NCI-H2171 treated with DMSO at 0.1 percent for 48 hours (cell line): ENCODE measurements around the gene KRTAP29-1.

ENCODE experiments used
- DNase-seq: peaks from one replicate; lab custom pipeline; 2025; lab: John Stamatoyannopoulos, UW

The KRTAP29-1 gene

DNA sequence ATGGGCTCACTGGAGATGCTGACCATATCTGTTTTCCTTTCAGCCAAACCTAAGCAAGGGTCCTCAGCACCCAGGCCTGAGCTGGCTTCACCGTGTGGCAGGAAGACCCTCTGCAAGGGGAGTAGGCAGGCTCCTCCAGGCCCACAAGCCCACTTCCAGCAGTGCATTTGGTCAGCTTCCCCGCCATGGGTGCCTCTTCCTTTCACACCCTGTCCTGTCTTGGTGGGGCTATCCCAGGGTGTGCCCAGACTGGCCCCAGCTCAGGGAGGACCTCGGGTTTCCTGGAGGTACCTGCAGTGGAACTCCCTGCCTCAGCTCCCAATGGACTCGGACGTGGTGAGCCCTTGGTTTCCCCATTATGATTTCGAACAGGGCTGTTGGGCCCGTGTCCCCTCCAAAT lies 25.6 kb upstream of the KRTAP29-1 start:
- DNase-seq, result no peak

DNA sequence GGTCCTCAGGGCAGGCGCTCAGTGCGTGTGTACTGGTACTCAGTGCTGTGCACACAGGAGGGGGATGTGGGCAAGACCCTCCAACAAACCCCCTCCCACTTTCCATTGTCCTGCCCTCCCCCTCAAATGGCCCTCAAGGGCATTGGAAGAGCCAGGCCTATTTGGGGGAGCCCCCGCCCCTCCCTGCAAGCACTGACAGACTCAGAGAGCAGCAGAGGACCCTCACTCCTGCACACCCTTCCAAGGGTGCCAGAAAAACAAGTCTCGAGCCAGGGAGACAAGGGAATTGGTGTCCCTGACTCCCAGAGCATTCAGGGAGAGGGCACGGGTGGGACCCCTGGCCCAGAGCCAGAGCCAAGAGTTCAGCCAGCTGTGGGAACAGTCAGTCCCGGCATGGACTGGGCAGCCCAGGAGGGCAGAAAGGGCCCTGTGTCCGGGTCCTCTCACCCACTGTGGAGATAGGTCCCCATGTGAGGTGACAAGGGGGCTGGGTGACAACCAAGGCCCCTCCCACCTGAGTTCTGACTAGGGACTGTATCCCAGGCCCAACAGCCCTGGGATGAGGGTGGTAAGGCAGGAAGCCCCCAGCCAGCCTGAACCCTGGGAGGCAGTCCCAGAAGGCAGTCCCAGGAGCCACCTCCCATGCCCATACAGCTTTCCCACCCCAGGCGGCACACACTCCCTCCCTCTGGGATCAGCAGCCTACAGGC lies 24.9 kb upstream of the KRTAP29-1 start:
- DNase-seq, result no peak

DNA sequence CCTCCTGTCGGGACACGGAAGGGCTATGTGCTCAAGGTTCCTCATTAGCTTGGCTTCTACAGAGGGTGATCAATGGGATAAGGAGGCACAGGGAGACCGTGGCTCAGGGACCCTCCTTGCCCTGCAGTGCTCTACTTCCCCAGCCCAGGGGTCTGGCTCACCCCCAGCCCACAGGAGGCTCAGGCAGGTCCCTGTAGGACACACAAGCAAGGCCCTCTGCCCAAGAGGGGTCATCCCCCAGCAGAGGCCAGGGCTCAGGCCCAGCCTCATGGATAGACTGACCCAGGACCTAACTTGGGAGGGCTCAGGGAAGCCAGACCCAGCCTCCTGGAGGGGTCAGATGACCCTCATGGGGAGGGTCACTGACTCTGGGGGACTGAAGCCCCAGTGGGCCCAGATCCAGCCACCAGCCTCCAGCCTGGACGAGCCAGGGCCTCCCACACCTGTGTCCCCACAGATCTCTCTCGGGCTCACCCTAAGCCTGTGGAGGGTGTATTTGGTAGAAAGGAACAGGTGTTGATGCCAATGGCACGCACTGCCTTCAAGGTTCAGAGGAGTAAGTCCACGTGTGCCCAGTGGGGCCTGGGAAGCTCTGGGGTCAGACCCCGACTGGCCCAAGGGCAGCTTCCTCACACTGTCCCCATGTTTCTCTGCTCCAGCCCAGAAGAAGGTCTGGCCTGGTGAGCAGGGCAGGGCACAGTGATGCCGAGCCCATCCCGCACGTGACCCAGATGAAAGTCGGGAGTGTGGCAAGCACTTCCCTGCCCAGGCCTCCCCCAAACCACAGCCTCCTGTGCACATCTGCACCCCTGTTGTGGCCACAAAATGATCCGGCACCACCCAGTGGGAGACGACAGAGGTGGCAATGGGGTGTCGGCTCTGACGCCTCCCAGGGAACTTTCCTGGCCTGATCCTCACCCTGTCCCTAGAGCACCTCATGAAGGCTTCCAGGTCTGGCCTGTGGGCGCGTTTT lies 23.8 kb upstream of the KRTAP29-1 start:
- no peak for DNase-seq

DNA sequence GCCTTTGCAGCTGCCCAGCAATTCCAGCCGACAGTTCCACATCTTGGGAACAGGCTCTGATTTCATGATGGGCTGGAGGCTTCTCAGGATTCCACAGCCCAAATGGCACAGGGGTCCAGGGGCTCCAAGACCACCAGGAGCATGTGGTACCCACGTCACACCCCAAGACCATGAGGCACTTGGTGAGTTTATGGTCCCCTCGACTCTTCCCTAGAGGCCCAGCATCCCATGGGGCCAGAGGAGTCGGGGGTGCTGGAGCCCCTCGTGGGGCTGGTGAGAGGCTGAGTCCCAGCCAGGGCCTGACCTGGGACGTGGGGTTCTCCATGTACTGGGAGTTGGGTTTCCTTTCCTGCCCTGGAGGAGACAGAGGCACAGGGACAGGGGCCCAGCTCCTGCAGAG lies 23.0 kb upstream of the KRTAP29-1 start:
- DNase-seq, result no peak

DNA sequence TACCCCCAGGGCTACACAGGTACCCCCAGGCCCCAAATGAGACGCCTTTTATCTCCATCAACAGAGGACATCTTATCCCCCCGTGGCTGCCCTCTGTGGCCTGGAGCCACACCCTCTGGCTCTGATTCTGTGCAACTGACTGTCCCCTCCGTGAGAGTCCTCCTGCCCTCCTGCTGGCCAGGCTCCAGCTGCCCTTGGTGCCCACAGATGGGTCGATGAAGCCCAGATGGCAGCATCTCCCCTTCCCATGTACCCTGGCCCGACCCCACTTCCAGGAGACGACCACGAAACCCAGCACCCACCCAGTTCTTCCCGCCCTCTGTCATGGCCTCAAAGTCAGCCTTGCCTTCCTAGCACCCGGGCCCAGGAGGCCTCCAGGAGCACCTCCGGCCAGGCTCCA lies 22.5 kb upstream of the KRTAP29-1 start:
- no peak for DNase-seq

DNA sequence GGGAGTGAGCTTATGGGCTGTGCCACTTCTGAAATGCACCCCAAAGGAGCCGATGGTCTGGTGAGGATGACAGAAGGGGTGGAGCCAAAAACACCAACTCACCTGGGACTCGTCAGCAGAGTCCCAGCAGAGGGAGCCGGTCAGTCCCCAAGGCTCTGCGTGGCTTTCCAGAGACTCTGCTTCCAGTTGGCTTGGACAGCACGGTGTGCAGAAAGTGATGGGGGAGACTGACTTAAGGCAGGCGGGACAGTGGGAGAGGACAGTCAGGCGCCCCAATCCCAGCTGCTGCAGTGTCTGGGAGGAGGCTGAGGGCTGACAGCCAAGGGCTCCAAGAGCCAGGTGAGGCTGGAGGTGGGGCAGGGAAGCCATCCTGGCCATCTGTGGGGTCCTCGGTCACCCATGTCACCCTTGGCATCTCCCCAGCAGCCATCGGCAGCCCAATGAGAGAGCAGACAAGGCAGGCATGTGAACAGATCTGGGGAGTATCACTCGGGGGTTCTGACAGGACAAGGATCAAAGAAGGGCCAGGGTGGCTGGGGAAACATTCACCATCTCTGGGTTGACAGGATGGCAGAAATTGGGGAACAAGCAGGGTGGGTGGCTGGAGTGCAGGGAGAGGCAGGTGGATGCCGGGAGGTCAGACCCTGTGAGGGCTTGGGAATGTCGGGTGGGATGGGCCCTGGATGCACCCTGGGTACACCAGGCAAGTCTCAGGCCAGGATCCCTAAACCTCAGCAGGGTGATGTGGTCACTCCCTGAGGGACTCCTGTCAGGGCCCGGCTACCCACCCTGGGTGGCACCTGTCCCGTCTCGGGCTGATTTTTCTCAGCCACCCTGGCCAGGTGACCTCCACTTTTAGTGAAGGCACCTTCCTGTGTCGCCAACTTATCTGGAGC lies 21.8 kb upstream of the KRTAP29-1 start:
- no peak for DNase-seq

DNA sequence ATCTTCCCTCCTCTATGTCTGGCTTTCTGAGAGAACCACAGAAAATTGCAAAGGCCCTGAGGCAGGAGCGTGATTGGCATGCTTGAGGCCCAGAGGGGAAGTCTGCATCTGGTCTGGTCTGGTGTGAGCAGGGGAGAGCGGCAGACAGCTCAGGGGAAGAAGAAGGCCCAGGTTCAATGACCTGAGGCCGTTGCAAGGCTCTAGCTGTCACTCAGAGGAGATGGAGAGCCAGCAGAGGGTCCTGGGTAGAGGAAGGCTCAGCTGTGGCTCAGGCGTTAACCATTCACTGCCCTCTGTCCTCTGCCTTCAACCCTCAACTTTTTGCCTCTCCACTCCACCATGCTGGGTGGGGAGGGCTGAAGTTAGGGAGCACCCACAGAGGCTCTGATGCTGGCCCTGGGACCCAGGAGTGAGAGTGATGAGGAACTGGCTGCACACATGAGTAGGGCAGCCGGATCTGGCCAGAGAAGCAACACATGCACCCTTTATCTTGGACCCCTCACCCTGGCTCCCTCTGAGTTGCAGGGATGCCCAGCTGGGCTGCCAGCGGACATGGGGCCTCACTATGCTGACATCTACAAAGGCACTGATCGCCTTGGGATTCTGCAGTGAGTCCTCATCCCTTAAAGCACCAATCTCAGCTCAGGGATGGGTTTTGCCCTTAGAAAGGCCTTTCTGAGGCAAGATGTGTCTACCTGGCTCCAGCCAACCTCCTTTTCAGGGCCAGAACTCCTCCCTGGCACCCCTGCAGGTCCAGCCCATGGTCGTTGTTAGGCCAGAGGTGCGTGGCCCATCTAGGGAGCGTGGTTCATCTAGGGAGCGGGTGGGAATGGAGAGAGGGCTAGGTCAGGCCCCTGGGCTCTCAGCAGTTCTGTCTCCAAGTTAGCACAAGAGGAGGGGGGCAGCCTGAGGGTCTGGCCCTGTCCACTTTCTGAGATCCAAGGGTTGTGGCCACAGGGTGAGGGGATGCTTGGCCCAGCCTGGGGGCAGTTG lies 20.5 kb upstream of the KRTAP29-1 start:
- no peak for DNase-seq

DNA sequence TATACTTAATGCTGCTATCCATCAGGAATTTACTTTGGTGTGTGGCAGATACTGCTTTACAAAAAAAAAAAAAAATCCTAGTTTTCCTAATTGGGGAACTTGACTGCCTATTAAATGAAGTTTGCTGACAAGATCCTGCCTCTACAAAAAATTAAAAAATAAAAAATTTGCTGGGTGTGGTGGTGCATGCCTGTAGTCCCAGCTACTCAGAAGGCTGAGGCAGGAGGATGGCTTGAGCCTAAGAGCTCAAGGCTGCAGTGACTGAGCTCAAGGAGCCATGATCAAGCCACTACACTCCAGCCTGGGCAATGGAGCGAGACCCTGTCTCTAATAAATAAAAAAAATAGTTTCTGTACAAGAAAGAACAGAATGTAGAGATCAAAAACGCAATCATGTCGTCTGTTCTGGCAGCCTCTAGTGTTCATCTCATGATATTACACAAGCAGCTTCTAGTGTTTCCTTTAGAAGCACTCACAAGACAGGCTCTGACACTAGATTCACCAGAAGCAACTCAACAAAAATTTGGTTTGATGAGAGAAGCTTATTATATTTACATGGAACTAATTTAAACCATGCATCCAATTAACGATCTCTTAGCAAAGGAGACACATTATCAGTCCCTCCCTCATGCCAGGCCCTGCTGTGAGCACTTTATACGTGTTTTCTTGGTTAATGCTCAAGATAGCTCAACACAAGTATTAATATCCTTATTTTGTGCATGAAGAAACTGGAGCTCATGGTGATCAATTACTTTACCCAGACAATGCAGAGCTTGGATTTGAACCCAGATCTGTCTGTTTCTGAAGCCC lies 19.6 kb upstream of the KRTAP29-1 start:
- peak; percentile 17 for DNase-seq

DNA sequence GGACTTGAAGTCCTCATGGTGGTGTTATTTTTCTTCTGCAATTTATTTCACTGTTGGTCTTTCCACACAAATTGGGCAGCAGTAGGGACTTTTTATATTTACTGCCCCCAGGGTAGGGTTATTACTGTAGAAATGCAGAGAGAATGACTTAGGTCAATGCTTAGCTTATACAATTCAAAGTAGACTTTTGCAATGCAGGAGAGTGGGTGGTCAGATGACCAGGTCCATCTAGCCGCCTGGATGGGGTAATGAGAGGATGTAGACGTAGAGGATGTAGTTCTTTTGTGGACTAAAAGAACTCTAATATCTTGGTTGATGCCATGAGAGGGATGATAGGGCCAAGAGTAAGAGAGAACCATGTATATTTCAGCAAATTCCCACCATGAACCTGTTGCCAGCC lies 15.6 kb upstream of the KRTAP29-1 start:
- DNase-seq, result no peak

DNA sequence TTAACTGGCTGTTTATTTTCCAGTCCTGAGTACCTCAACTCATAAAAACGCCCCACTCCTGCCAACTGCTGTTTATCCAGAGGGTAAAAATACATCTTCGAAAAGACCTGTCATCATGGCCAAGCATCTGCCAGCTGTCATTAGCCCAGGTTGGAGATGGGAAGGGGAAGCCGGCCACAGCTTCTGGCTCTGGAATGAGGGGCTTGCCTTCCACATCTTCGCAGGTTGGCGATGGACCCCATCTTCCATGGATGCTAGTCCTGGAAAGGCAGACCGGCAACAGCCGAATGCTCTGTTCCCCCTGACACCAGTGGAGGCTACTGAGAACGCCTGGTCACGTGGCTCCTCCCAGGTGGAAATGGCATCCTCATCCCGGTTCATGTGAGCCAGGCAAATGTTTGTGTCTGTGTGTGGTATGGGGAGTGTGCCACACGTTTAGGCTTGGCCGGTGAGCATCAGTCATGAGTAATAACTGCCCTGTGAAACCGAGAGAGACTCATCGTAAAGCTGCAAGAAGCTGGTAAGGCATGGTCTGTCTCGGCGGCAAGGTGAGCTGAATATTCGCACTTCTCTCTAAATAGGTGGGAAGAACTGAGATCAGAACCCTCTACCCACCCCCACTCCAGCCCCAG lies 13.3 kb upstream of the KRTAP29-1 start:
- no peak for DNase-seq

DNA sequence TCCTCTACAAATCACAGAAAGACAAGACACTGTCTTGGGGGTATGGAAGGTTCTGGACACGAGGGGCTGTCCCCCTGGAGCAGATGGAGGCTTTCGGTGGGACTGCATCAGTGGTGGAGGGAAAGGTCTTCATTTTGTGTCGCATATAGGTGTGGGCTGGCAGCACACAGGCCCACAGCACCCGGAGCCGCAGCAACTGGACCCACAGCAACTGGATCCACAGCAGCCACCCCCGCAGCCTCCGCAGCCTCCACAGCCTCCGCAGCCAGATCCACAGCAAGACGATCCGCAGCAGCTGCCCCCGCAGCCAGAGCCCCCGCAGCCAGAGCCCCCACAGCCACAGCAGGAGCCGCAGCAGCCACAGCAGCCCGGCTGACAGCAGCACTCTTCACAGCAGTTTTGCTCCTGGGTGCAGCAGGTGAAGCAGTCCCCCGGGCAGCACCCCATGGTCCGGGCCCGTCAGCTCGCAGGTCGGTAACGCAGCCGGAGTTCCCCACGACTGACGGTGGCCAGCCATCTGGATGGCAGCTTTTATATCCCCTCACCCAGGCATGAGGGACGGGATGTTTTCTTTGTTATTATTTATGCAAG lies 12.6 kb upstream of the KRTAP29-1 start, which contains the start of gene KRTAP17-1:
TSS of gene KRTAP17-1 (minus strand) at position 507 of the 591 bp plus-strand sequence. CDS start at position 447, 60 bp downstream.
- DNase-seq, result no peak

DNA sequence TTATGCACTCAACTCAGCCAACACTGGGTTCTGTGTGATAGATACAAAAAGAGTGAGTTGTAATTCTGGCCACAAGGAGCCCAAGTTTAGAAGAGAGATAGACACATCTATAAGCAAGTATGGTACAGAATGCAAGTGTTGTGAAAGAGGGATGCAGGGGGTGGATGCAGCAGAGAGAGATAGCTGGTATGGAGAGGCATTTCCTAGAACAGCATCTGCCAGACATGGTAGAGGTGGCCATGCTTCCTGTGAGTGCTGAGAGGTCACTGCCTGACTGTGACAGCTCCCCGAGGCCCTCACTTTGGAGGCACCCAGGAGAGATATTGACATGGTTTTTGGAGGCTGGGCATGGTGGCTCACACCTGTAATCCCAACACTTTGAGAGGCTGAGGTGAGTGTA lies 8.5 kb upstream of the KRTAP29-1 start:
- no peak for DNase-seq

DNA sequence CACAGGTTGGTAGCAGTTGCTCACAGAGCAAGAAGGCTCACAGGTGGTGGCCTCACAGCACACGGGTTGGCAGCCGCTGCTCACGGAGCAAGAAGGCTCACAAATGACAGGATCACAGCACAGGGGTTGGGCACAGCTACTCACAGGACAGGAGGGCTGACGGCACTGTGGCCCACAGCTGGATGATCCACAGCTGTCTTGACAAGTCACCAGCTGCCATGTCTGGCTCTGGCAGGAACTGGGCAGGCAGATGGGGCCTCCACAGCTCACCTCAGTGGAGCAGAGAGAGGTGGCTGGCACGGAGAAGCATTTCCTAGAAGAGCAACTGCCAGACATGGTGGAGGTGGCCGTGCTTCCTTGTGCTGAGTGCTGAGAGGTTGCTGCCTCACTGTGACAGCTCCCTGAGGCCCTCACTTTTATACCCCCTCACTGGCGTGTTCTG lies 6.3 kb upstream of the KRTAP29-1 start, which contains the start of gene KRTAP16-1:
TSS of gene KRTAP16-1 (minus strand) at position 392 of the 442 bp plus-strand sequence. CDS start at position 336, 56 bp downstream.
- DNase-seq, result no peak

DNA sequence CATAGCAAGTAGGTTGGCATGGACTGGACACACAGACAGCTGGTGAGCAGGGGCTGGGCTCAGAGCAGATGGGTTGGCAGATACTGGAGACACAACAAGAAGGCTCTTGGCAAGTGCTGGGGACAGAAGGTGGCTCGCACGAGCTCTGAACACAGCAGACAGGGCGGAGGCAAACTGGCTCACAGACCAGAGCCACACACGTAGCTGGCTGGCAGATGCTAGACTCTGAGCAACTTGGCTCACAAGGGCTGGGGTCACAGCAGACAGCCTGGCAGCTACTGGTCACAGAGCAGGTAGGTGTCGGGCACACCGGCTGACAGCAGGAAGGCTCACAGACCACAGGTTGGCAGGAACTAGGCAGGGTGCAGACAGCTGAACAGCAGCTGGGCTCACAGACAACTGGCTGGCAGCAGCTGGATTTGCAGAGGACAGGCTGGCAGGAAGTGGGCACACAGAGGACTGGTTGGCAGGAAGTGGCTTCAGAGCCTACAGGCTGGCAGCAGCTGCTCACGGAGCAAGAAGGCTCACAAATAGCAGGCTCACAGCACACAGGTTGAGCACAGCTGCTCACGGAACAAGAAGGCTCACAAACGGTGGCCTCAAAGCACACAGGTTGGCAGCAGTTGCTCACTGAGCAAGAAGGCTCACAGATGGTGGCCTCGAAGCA lies 5.7 kb upstream of the KRTAP29-1 start:
- peak; percentile 47 for DNase-seq

DNA sequence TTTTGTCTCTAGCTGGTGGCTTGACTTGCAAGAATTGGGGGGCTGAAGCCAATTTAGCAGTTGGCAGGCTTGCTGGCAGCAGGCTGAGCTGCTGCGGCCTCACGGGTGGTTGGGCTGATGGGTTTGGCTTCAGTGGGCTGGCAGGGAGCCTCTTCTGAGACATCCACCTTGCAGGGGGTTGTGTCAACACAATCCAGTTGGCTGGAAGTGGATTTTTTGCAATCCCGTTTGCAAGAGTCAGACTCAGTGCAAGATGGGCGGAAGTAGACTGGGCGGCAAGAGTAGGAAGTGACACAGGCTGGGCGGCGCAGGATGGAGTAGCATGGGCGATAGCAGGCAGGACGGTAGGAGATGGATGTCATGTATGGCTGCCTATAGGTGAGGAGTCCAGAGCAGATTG lies 5.0 kb upstream of the KRTAP29-1 start:
- DNase-seq, result peak; percentile 26

DNA sequence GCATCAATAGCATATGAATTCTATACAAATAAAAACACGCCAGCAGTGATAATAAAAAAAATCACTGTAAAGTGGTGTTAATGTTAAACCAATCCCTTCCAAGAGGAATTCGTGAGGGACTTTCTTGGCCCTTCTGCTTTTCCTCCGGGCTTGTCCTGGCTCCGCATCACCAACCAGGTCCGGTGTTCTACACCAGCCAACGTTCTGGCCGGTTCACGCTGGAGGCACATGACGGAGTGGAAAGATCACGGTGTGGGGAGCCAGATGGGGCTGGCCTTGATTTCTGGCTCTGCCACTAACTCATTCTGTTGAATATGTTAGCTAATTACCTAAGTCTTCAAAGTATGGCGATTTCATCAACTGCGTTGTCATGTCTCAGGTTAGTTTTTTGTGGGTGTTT lies 1.4 kb upstream of the KRTAP29-1 start:
- no peak for DNase-seq

DNA sequence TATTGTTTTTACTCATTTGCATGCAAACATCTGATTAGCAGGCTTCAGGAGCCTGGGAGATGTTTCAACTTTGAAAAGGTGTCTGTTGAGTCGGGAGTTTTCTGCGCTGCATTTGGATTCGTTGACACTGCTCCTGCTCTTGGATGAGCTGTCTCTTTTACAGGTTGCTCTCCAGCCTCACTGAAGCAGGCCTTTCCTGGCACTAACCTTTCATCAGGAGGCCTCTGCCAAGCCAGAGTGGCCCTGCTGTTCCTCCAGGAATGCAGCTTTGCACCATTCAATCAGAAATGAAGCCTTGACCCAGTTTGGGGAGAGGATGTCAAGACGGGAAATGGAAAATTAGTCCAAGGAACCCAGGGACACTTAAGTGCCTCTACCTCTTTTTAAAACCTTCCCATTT lies 330 bp upstream of the KRTAP29-1 start:
- DNase-seq, result no peak

DNA sequence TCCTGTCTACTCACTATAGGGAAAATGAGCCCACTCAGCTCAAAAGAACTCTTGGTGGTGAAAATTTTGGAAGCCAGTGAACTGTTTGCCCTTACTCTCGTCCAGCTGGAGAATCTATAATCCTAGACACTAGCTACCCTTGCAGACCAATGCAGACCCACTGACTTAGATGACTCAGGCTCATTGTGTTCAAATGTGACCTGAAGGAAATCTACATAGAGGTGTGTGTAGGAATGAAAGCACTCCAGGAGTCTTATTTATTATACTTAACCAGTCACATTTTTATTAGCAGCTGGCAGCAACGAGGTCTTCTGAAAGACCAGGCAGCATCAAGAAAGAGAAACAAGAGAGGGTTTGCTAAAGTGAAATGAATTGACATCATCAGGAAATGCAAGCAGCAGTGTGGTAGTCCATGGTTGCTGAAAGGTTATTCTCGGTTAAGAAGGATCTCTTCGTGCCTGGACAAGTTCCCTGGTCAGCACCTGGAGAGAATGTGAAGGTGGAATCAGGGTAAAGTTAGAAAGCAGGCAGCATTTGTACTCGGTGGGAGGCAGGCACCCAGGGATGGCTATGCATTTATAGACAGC lies 1.4 kb downstream of the KRTAP29-1 start:
- no peak for DNase-seq
